ENCODE data around the gene MS4A3. TPM values are rescaled to one million over a fixed set of nuclear protein-coding genes. Genes with fewer than 3 reads are reported as not detected.
A peak's percentile ranks its signal among the peaks of the same experiment; 100 is the strongest.

Gene MS4A3
- total RNA-seq, 1 experiment from 2014 or later = not detected

- no peaks in the 10 kb centered on the region for H3K36me3 ChIP-seq (ENCODE audit: low read depth, low read length)
- H2AFZ ChIP-seq (ENCODE audit: low read length) = no peak overlapping the region
- ATAC-seq (no peak), DNase-seq (no peak)
- H3K9me3 ChIP-seq (ENCODE audit: low read length) = no peaks in the 10 kb centered on the region
- no peak overlapping the region for H3K4me2 ChIP-seq (ENCODE audit: low read length)
- 0 out of 2 replicates have a peak, but pooled peaks cover 3% of the 10 kb centered on the region for H3K4me1 ChIP-seq (ENCODE audit: insufficient read depth, low read length)
- H3K9ac ChIP-seq (ENCODE audit: low read length) = no peak overlapping the region
- intact Hi-C loops (cut with micrococcal nuclease) = no loop called here
- H3K27me3 ChIP-seq (ENCODE audit: low read length) = no peaks in the 10 kb centered on the region
- H3K79me2 ChIP-seq (ENCODE audit: low read length) = no peaks in the 10 kb centered on the region
- H3F3A ChIP-seq (ENCODE audit: low read length, unreplicated experiment) = no peaks in the 10 kb centered on the region
- no peaks in the 10 kb centered on the region for H3K9me2 ChIP-seq (replicated peaks; ENCODE audit: low read length)
- no peak overlapping the region for H3K4me3 ChIP-seq (ENCODE audit: low read length)
- no TSS peak for BruUV-seq (replicated peaks)
- ChIA-PET POLR2A (ENCODE audit: unreplicated experiment) (no interaction called here), CTCF (no interaction called here)
- no peak overlapping the region for H3K27ac ChIP-seq (ENCODE audit: low read length)
- H4K20me1 ChIP-seq (ENCODE audit: low read length) = no peaks in the 10 kb centered on the region
- TF ChIP-seq EZH2 (IDR thresholded peaks at IDR 0.05; ENCODE audit: low read length, unreplicated experiment) (no peak), EZH2phosphoT487 (IDR thresholded peaks at IDR 0.05; ENCODE audit: borderline replicate concordance, low read length) (no peak)
- TF ChIP-seq, protein P1, sequence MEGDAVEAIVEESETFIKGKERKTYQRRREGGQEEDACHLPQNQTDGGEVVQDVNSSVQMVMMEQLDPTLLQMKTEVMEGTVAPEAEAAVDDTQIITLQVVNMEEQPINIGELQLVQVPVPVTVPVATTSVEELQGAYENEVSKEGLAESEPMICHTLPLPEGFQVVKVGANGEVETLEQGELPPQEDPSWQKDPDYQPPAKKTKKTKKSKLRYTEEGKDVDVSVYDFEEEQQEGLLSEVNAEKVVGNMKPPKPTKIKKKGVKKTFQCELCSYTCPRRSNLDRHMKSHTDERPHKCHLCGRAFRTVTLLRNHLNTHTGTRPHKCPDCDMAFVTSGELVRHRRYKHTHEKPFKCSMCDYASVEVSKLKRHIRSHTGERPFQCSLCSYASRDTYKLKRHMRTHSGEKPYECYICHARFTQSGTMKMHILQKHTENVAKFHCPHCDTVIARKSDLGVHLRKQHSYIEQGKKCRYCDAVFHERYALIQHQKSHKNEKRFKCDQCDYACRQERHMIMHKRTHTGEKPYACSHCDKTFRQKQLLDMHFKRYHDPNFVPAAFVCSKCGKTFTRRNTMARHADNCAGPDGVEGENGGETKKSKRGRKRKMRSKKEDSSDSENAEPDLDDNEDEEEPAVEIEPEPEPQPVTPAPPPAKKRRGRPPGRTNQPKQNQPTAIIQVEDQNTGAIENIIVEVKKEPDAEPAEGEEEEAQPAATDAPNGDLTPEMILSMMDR (conservative IDR thresholded peaks at IDR 0.05; ENCODE audit: low read depth, low read length) = no peak
Observed at GRCh38 chr11:60080535-60080934, 24.1 kb downstream of the MS4A3 start.

DNA sequence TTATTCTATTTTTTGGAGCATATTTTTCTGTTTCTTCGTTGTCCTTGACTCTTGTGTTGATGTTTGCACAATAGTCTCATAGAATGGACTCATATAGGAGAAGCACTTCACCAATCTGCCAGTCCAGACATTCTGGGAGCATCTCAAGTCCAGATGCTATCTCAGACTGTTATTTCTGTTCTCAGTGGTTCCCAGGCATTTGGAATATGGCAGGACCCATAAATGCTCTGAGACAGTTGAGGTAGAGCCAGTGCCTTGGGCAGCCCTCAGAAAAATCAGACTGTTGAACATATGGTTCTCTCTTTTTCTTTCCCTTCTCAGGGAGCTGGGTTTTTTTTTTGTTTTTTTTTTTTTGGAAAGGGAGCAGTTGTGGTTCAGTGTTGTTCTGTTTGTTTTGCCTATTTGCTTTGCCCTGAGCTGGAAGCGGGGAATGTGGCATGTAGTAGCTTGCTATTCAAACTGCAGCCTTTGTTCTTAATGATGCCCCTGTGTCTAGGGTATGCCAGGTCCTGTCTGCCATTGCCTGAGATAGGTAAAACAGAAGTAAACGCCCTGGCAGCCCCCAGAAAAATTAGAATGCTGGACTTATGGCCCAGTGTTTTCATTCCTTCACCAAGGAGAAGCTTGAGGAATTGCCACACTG, 28.3 kb downstream of the MS4A3 start:
- Histone ChIP-seq H4K20me1 (ENCODE audit: low read length) (no peaks in the 10 kb centered on the region), H3K4me2 (ENCODE audit: low read length) (no peak overlapping the region), H3K27me3 (ENCODE audit: low read length) (no peaks in the 10 kb centered on the region), H3K27ac (ENCODE audit: low read length) (no peak overlapping the region), H3K36me3 (ENCODE audit: low read depth, low read length) (no peaks in the 10 kb centered on the region), H2AFZ (ENCODE audit: low read length) (no peak overlapping the region), H3K9ac (ENCODE audit: low read length) (no peak overlapping the region), H3K79me2 (ENCODE audit: low read length) (no peaks in the 10 kb centered on the region), H3K9me2 (replicated peaks; ENCODE audit: low read length) (no peaks in the 10 kb centered on the region), H3K4me3 (ENCODE audit: low read length) (no peak overlapping the region), H3K4me1 (ENCODE audit: insufficient read depth, low read length) (0 out of 2 replicates have a peak, but pooled peaks cover 3% of the 10 kb centered on the region), H3K9me3 (ENCODE audit: low read length) (no peaks in the 10 kb centered on the region), H3F3A (ENCODE audit: low read length, unreplicated experiment) (no peaks in the 10 kb centered on the region)
- ChIA-PET POLR2A (ENCODE audit: unreplicated experiment) (no interaction called here), CTCF (no interaction called here)
- peak; percentile 15 for DNase-seq
- intact Hi-C loops (cut with micrococcal nuclease) = no loop called here
- BruUV-seq (replicated peaks) = no TSS peak
- TF ChIP-seq, protein P1 (conservative IDR thresholded peaks at IDR 0.05; ENCODE audit: low read depth, low read length) = no peak
- TF ChIP-seq EZH2 (IDR thresholded peaks at IDR 0.05; ENCODE audit: low read length, unreplicated experiment) (no peak), EZH2phosphoT487 (IDR thresholded peaks at IDR 0.05; ENCODE audit: borderline replicate concordance, low read length) (no peak)
- no peak for ATAC-seq

DNA sequence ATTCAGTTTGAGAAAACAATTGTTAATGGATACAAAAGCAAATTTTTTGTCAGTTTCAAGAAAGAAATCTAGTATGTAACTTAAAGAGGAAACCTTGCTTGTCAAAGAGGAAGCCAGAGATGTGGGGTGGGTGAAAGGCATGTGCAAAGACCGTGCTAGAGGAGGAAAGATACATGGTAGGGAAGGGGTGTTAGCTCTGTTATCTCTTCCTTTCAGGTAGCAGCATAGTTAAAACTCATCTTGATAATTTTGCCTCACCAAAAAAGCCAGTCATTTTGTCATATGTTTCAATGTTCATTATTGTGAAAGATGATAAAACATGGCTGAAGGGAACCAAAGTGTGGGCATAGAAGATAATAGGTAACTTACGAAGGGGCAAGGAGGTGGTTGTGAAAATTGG, 29.4 kb downstream of the MS4A3 start:
- H3K9me3 ChIP-seq (ENCODE audit: low read length) = no peaks in the 10 kb centered on the region
- H3K27ac ChIP-seq (ENCODE audit: low read length) = no peak overlapping the region
- no peaks in the 10 kb centered on the region for H3K27me3 ChIP-seq (ENCODE audit: low read length)
- no peak overlapping the region for H3K4me2 ChIP-seq (ENCODE audit: low read length)
- intact Hi-C loops (cut with micrococcal nuclease) = no loop called here
- H3K9ac ChIP-seq (ENCODE audit: low read length) = no peak overlapping the region
- ChIA-PET POLR2A (ENCODE audit: unreplicated experiment) (no interaction called here), CTCF (no interaction called here)
- no peak overlapping the region for H3K4me3 ChIP-seq (ENCODE audit: low read length)
- H2AFZ ChIP-seq (ENCODE audit: low read length) = no peak overlapping the region
- H3K4me1 ChIP-seq (ENCODE audit: insufficient read depth, low read length) = 0 out of 2 replicates have a peak, but pooled peaks cover 3% of the 10 kb centered on the region
- no peak for DNase-seq
- H4K20me1 ChIP-seq (ENCODE audit: low read length) = no peaks in the 10 kb centered on the region
- BruUV-seq (replicated peaks) = no TSS peak
- no peaks in the 10 kb centered on the region for H3K9me2 ChIP-seq (replicated peaks; ENCODE audit: low read length)
- TF ChIP-seq, protein P1 (conservative IDR thresholded peaks at IDR 0.05; ENCODE audit: low read depth, low read length) = no peak
- TF ChIP-seq EZH2phosphoT487 (IDR thresholded peaks at IDR 0.05; ENCODE audit: borderline replicate concordance, low read length) (no peak), EZH2 (IDR thresholded peaks at IDR 0.05; ENCODE audit: low read length, unreplicated experiment) (no peak)
- no peak for ATAC-seq
- no peaks in the 10 kb centered on the region for H3K79me2 ChIP-seq (ENCODE audit: low read length)
- no peaks in the 10 kb centered on the region for H3F3A ChIP-seq (ENCODE audit: low read length, unreplicated experiment)
- no peaks in the 10 kb centered on the region for H3K36me3 ChIP-seq (ENCODE audit: low read depth, low read length)
